Measurements from ENCODE around the gene SNAP91. TPM values are rescaled to one million over a fixed set of nuclear protein-coding genes. Genes with fewer than 3 reads are reported as not detected.

Gene SNAP91
- polyA plus RNA-seq, 1 donor (not counting 4 experiments of a cell fraction or from before 2014, with no cell fraction given) = not detected

- Histone ChIP-seq H3K4me3 (ENCODE audit: control insufficient read depth in 2 of 3, extremely low read depth in 1 of 3, insufficient read depth in 2 of 3, low read depth in 1 of 3, low read length in 3 of 3) (no peak overlapping the region), H3K9me1 (ENCODE audit: control insufficient read depth, extremely low read depth, insufficient read depth, low read length) (no peaks in the 10 kb centered on the region), H3K4me1 (ENCODE audit: control insufficient read depth, extremely low read depth, insufficient read depth, low read length) (no peaks in the 10 kb centered on the region), H3K79me2 (ENCODE audit: control insufficient read depth, insufficient read depth, low read length) (no peaks in the 10 kb centered on the region), H3K9ac (ENCODE audit: control insufficient read depth, extremely low read depth, insufficient read depth, low read length) (no peak overlapping the region), H3K4me2 (ENCODE audit: control insufficient read depth, extremely low read depth, insufficient read depth, low read depth, low read length) (no peak overlapping the region), H3K27ac (ENCODE audit: control insufficient read depth, insufficient read depth, low read length) (no peak overlapping the region), H4K20me1 (ENCODE audit: control insufficient read depth, extremely low read depth, insufficient read depth, low read length) (no peaks in the 10 kb centered on the region), H3K27me3 (ENCODE audit: control insufficient read depth, extremely low read depth, insufficient read depth, low read length) (no peaks in the 10 kb centered on the region), H3K9me3 (ENCODE audit: control insufficient read depth, low read depth, low read length) (no peaks in the 10 kb centered on the region), H2AFZ (ENCODE audit: control insufficient read depth, low read length) (no peak overlapping the region), H3K36me3 (ENCODE audit: control insufficient read depth in 2 of 2, extremely low read depth in 1 of 2, insufficient read depth in 2 of 2, low read length in 2 of 2) (no peaks in the 10 kb centered on the region)
- FAIRE-seq = no peak
- dilution Hi-C loops (cut with MboI; ENCODE audit: extremely low pct_ligation_motif_present, low sequenced_read_pairs) = no loop called here
- no peak for DNase-seq (ENCODE audit: low read depth, low spot score)
- TF ChIP-seq EZH2 (IDR thresholded peaks at IDR 0.05; ENCODE audit: low read length) (no peak), CTCF (optimal IDR thresholded peaks at IDR 0.05 in 1 of 3, IDR thresholded peaks at IDR 0.05 in 1 of 3, conservative IDR thresholded peaks at IDR 0.05 in 1 of 3; ENCODE audit: extremely low read depth in 1 of 3, insufficient read depth in 2 of 3, low read length in 3 of 3) (no peak)
Observed at GRCh38 chr6:83685481-83685880, 23.4 kb downstream of the SNAP91 start.

- Histone ChIP-seq H3K79me2 (ENCODE audit: control insufficient read depth, insufficient read depth, low read length) (no peaks in the 10 kb centered on the region), H4K20me1 (ENCODE audit: control insufficient read depth, extremely low read depth, insufficient read depth, low read length) (no peaks in the 10 kb centered on the region), H3K4me2 (ENCODE audit: control insufficient read depth, extremely low read depth, insufficient read depth, low read depth, low read length) (no peak overlapping the region), H3K9me1 (ENCODE audit: control insufficient read depth, extremely low read depth, insufficient read depth, low read length) (no peaks in the 10 kb centered on the region), H2AFZ (ENCODE audit: control insufficient read depth, low read length) (no peak overlapping the region), H3K9ac (ENCODE audit: control insufficient read depth, extremely low read depth, insufficient read depth, low read length) (no peak overlapping the region), H3K4me1 (ENCODE audit: control insufficient read depth, extremely low read depth, insufficient read depth, low read length) (no peaks in the 10 kb centered on the region), H3K9me3 (ENCODE audit: control insufficient read depth, low read depth, low read length) (no peaks in the 10 kb centered on the region), H3K27me3 (ENCODE audit: control insufficient read depth, extremely low read depth, insufficient read depth, low read length) (no peaks in the 10 kb centered on the region), H3K4me3 (ENCODE audit: control insufficient read depth in 2 of 3, extremely low read depth in 1 of 3, insufficient read depth in 2 of 3, low read depth in 1 of 3, low read length in 3 of 3) (no peak overlapping the region), H3K27ac (ENCODE audit: control insufficient read depth, insufficient read depth, low read length) (no peak overlapping the region), H3K36me3 (ENCODE audit: control insufficient read depth in 2 of 2, extremely low read depth in 1 of 2, insufficient read depth in 2 of 2, low read length in 2 of 2) (no peaks in the 10 kb centered on the region)
- DNase-seq (ENCODE audit: low read depth, low spot score) (no peak), FAIRE-seq (no peak)
- TF ChIP-seq CTCF (optimal IDR thresholded peaks at IDR 0.05 in 1 of 3, IDR thresholded peaks at IDR 0.05 in 1 of 3, conservative IDR thresholded peaks at IDR 0.05 in 1 of 3; ENCODE audit: extremely low read depth in 1 of 3, insufficient read depth in 2 of 3, low read length in 3 of 3) (no peak), EZH2 (IDR thresholded peaks at IDR 0.05; ENCODE audit: low read length) (no peak)
- dilution Hi-C loops (cut with MboI; ENCODE audit: extremely low pct_ligation_motif_present, low sequenced_read_pairs) = no loop called here
Observed at GRCh38 chr6:83677791-83678190, 31.1 kb downstream of the SNAP91 start.
